GM21576 (cell line): ENCODE measurements around the gene PCLAF.
"Not testable (repeated sequence)": the region's sequence is repeated elsewhere in the genome, so short reads cannot be mapped to it uniquely, and the experiment has no call there.

Source experiments
- ATAC-seq: cut with Tn5 transposase; IDR thresholded peaks from one replicate; pipeline ENCODE4 v1.9.1; 2021; ENCODE audit warnings: mild to moderate bottlenecking, moderate library complexity; ENCODE audit not compliant: unreplicated experiment

The PCLAF gene, protein sequence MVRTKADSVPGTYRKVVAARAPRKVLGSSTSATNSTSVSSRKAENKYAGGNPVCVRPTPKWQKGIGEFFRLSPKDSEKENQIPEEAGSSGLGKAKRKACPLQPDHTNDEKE

GRCh38 chr15:64381000-64381751, at the start of gene PCLAF:
Gene PCLAF (minus strand): TSS chr15:64381441. CDS start chr15:64381371, 70 bp downstream.
- peak; percentile 96 for ATAC-seq

GRCh38 chr15:64430000-64430735, 48.9 kb upstream of the PCLAF start:
- ATAC-seq: no peak

GRCh38 chr15:64429448-64429847, 48.2 kb upstream of the PCLAF start:
- no peak for ATAC-seq

GRCh38 chr15:64426845-64427465, 45.7 kb upstream of the PCLAF start:
- no peak for ATAC-seq

DNA sequence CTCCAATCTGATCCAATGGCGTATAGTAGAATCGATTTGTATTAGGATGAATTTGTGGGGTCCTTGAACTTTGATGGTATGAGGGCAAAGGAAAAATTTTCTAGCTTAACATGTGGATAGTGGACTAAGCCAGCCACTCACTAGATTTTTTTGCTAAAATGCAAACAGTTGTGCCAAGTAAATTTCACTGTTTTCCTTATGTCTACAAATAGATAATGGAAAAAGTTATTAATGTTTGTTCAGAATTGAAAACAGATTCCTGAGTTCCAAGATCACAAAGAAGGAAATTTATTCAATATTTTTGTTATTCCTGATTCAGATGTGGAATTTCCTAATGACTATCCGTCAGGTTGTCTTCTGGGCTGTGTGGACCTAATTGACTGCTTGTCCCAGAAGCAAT, 44.0 kb upstream of the PCLAF start:
- ATAC-seq: no peak

GRCh38 chr15:64423970-64424369, 42.7 kb upstream of the PCLAF start:
- no peak for ATAC-seq

GRCh38 chr15:64422697-64423096, 41.5 kb upstream of the PCLAF start:
- no peak for ATAC-seq

GRCh38 chr15:64412216-64412615, 31.0 kb upstream of the PCLAF start:
- no peak for ATAC-seq

DNA sequence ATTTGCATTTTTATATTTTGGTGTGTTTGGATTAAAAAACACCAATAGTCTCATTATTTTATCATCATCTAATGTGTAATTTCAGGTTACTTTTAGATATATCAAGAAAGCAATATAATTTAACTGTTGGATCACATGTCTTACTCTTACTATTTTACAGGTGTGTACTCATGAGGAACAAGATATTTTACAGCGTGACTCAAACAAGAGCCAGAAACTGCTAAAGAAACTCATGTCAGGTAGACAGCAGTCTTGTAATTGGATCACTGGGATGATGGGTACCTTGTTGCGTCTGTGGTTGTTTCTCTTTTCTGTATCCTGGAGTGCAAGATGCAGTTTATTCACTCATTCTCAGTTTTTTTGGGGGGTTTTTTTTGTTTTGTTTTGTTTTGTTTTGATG, 19.3 kb upstream of the PCLAF start:
- ATAC-seq: no peak

- no peak for ATAC-seq
These were observed 17.3 kb upstream of the PCLAF start for GRCh38 chr15:64398575-64398974.

GRCh38 chr15:64396789-64397188, 15.5 kb upstream of the PCLAF start:
- ATAC-seq: no peak

- not testable (repeated sequence) for ATAC-seq
These were observed 11.2 kb upstream of the PCLAF start for GRCh38 chr15:64392471-64392870.

GRCh38 chr15:64389036-64389435, 7.8 kb upstream of the PCLAF start:
- no peak for ATAC-seq

DNA sequence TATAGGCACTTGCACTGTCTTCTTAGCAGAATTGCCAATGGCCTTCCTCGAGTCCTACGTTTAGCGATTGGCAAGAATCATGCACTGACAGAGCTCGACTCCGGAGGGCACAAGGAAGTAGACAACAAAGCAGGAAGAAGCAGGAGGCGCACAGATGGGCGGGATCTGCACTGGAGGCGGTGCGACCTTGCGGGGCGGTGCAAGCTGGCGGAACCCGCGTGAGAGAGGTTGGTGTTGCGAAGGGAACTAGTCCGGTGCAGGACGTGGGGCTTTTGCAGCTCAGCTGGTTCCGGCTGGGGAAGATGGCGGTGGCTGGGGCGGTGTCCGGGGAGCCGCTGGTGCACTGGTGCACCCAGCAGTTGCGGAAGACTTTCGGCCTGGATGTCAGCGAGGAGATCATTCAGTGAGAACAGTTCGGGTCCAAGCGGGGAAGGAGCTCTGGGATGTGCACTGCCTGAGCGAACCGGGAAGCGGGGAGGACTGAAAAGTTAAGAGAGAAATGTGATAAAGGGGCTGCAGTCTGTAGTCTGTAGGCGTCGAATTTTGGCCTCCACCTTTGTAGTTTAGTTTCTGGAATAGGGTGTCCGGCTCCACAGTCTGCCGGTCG, 6.4 kb upstream of the PCLAF start, which contains the start of gene TRIP4:
Gene TRIP4 (plus strand): TSS at position 275 of the 607 bp plus-strand sequence. CDS start 28 bp downstream, at position 303.
- peak; percentile 95 for ATAC-seq

DNA sequence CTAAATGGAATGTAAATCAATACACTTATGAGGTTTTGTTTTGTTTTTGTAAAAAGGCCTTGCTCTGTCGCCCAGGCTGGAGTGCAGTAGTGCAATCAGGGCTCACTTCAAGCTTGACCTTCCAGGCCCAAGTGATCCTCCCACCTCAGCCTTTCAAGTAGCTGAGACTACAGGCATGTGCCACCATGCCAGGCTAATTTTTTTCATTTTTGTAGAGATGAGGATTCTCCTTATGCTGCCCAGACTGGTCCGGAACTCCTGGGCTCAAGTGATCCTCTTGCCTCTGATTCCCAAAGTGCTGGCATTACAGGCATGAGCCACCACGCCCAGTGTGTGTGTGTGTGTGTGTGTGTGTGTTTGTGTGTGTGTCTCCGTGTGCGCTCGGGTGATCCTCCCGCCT, 5.0 kb upstream of the PCLAF start:
- no peak for ATAC-seq

- ATAC-seq: no peak
These were observed 2.5 kb upstream of the PCLAF start for GRCh38 chr15:64383760-64384159.

DNA sequence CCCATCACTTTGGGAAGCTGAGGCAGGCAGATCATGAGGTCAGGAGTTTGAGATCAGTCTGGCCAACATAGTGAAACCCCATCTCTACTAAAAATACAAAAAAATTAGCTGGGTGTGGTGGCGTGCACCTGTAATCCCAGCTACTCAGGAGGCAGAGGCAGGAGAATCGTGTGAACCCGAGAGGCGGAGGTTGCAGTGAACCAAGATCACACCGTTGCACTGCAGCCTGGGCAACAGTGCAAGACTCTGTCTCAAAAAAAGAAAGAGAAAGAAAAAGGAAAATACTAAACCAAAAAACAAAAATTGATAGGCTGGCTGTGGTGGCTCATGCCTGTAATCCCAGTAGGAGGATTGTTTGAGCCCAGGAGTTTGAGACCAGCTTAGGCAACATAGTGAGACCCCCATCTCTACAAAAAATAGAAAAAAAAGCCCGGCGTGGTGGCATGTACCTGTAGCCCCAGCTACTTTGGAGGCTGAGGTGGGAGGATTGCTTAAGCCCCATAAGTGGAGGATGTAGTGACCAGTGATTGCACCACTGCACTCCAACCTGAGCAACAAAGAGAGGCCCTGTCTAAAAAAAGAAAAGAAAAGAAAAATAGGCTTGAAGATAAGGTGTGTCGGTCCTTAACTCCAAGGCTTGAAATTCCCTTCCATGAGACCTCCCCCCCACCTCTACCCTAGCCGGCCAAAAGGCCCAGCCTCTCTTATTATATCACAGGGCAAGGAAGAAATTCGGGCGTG, 941 bp downstream of the PCLAF start:
- ATAC-seq: not testable (repeated sequence)

DNA sequence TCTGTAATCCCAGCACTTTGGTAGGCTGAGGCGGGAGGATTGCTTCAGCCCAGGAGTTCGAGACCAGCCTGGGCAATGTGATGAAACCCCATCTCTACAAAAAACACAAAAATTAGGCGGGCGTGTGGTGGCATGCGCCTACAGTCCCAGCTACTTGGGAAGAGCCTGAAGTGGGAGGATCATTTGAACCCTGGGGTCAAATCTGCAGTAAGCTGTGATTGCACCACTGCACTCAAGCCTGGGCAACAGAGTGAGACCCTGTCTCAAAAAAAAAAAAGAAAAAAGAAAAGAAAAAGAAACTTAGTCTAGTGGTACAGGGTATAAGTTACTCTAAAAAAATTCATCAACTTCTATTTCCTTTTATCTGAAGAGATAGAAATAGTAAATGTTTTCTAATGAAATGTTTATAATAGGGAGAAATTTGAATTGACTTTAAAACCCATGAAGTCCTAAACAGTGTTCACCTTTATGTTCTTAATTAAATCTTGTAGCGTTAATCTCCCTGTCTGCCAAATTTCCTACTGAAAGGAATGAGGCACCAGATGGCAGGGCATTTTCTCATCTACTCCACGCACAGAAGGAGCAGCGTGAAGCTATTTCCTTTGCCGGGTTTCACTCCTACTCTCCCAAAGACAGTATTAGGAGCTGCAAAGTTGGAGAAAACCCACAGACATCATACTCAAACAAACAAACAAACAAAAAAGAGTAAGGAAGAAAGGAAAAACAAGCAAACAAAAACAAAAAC, 1.9 kb downstream of the PCLAF start:
- no peak for ATAC-seq

- ATAC-seq: no peak
These were observed 7.9 kb downstream of the PCLAF start for GRCh38 chr15:64373360-64373759.

DNA sequence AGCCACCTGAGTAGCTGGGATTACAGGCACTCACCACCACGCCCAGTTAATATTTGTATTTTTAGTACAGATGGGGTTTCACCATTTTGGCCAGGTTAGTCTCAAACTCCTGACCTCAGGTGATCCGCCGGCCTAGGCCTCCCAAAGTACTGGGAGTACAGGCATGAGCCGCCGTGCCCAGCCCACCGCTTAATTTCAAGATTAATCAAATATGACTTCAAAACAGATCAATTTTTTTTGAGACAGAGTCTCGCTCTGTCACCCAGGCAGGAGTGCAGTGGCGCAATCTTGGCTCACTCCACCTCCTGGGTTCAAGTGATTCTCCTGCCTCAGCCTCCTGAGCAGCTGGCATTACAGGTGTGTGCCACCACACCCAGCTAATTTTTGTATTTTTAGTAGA, 9.9 kb downstream of the PCLAF start:
- ATAC-seq: not testable (repeated sequence)
